ENCODE measurements around the gene NLRC5.
A peak's percentile ranks its signal among the peaks of the same experiment; 100 is the strongest.

The NLRC5 gene

GRCh38 chr16:56950051-56950450 lies 39.3 kb upstream of the NLRC5 start:
- no peak for DNase-seq
- no peak overlapping the region for H3K4me3 Mint-ChIP-seq
- no peak overlapping the region for H3K27ac Mint-ChIP-seq
- peaks cover 20% of the 10 kb centered on the region for H3K4me1 Mint-ChIP-seq
- CTCF ChIA-PET: interaction anchor here (0.6 to 6.9 kb wide), 10 partner anchors 8 to 157 kb away, joined by 3 to 96 read pairs (median 5); partner anchors contain the start of gene SLC12A3
- H3K36me3 Mint-ChIP-seq: peaks cover 9% of the 10 kb centered on the region
- H3K9me3 Mint-ChIP-seq: no peaks in the 10 kb centered on the region
- no peaks in the 10 kb centered on the region for H3K27me3 Mint-ChIP-seq

GRCh38 chr16:56950455-56950854 lies 38.9 kb upstream of the NLRC5 start:
- Mint-ChIP-seq H3K9me3 (no peaks in the 10 kb centered on the region), H3K4me3 (no peak overlapping the region), H3K4me1 (peaks cover 19% of the 10 kb centered on the region), H3K27ac (no peak overlapping the region), H3K36me3 (peaks cover 9% of the 10 kb centered on the region), H3K27me3 (no peaks in the 10 kb centered on the region)
- no peak for DNase-seq
- CTCF ChIA-PET: interaction anchor here (0.8 to 6.9 kb wide), 10 partner anchors 8 to 157 kb away, joined by 3 to 96 read pairs (median 5); partner anchors contain the start of gene SLC12A3

- Mint-ChIP-seq H3K27ac (no peak overlapping the region), H3K36me3 (peaks cover 9% of the 10 kb centered on the region), H3K4me3 (no peak overlapping the region), H3K4me1 (peaks cover 19% of the 10 kb centered on the region), H3K27me3 (no peaks in the 10 kb centered on the region), H3K9me3 (no peaks in the 10 kb centered on the region)
- CTCF ChIA-PET: interaction anchor here (0.6 to 6.9 kb wide), 18 partner anchors 9 to 161 kb away, joined by 3 to 96 read pairs (median 4); partner anchors contain the start of gene SLC12A3
- peak; percentile 75 for DNase-seq
Observed at GRCh38 chr16:56950881-56951771, 38.2 kb upstream of the NLRC5 start.

GRCh38 chr16:56953006-56953405 lies 36.4 kb upstream of the NLRC5 start:
- Mint-ChIP-seq H3K4me3 (no peak overlapping the region), H3K27ac (no peak overlapping the region), H3K9me3 (no peaks in the 10 kb centered on the region), H3K4me1 (peaks cover 15% of the 10 kb centered on the region), H3K36me3 (peaks cover 2% of the 10 kb centered on the region), H3K27me3 (peaks cover 5% of the 10 kb centered on the region)
- CTCF ChIA-PET: interaction anchor here (0.8 to 6.9 kb wide), 5 partner anchors 12 to 160 kb away, joined by 3 to 96 read pairs (median 22); partner anchors contain the start of gene SLC12A3
- no peak for DNase-seq

GRCh38 chr16:56956076-56956475 lies 33.3 kb upstream of the NLRC5 start:
- Mint-ChIP-seq H3K27me3 (peaks cover 31% of the 10 kb centered on the region), H3K27ac (no peak overlapping the region), H3K4me1 (peaks cover 5% of the 10 kb centered on the region), H3K36me3 (no peaks in the 10 kb centered on the region), H3K4me3 (no peak overlapping the region), H3K9me3 (no peaks in the 10 kb centered on the region)
- CTCF ChIA-PET: interaction anchor here (0.8 kb wide), 1 partner anchor 8 kb away, joined by 3 read pairs; no protein-coding TSS in a partner anchor
- DNase-seq: no peak

- no peaks in the 10 kb centered on the region for H3K9me3 Mint-ChIP-seq
- no peaks in the 10 kb centered on the region for H3K36me3 Mint-ChIP-seq
- no peak overlapping the region for H3K27ac Mint-ChIP-seq
- no peak for DNase-seq
- no peak overlapping the region for H3K4me3 Mint-ChIP-seq
- H3K27me3 Mint-ChIP-seq: peaks cover 31% of the 10 kb centered on the region
- CTCF ChIA-PET: no interaction called here
- no peaks in the 10 kb centered on the region for H3K4me1 Mint-ChIP-seq
Observed at GRCh38 chr16:56956756-56957155, 32.6 kb upstream of the NLRC5 start.

GRCh38 chr16:56960681-56961281 lies 28.6 kb upstream of the NLRC5 start:
- H3K4me3 Mint-ChIP-seq: no peak overlapping the region
- CTCF ChIA-PET: interaction anchor here (0.6 to 1.0 kb wide), 3 partner anchors 19 to 57 kb away, joined by 3 read pairs; no protein-coding TSS in a partner anchor
- H3K27ac Mint-ChIP-seq: no peak overlapping the region
- H3K27me3 Mint-ChIP-seq: peaks cover 31% of the 10 kb centered on the region
- peaks cover 16% of the 10 kb centered on the region for H3K4me1 Mint-ChIP-seq
- no peak for DNase-seq
- no peaks in the 10 kb centered on the region for H3K36me3 Mint-ChIP-seq
- no peaks in the 10 kb centered on the region for H3K9me3 Mint-ChIP-seq

- Mint-ChIP-seq H3K9me3 (no peaks in the 10 kb centered on the region), H3K4me3 (no peak overlapping the region), H3K36me3 (no peaks in the 10 kb centered on the region), H3K27ac (no peak overlapping the region), H3K4me1 (peaks cover 22% of the 10 kb centered on the region), H3K27me3 (peaks cover 31% of the 10 kb centered on the region)
- CTCF ChIA-PET: interaction anchor here (0.6 to 1.0 kb wide), 3 partner anchors 20 to 201 kb away, joined by 3 read pairs; no protein-coding TSS in a partner anchor
- no peak for DNase-seq
Observed at GRCh38 chr16:56961386-56961785, 28.0 kb upstream of the NLRC5 start.

- CTCF ChIA-PET: interaction anchor here (0.6 to 1.0 kb wide), 5 partner anchors 20 to 201 kb away, joined by 3 to 4 read pairs (median 3); no protein-coding TSS in a partner anchor
- no peaks in the 10 kb centered on the region for H3K9me3 Mint-ChIP-seq
- H3K27me3 Mint-ChIP-seq: peaks cover 31% of the 10 kb centered on the region
- H3K4me1 Mint-ChIP-seq: peaks cover 23% of the 10 kb centered on the region
- H3K27ac Mint-ChIP-seq: no peak within 1 kb of the TSS
- no peak for DNase-seq
- no peak within 1 kb of the TSS for H3K4me3 Mint-ChIP-seq
- H3K36me3 Mint-ChIP-seq: no peaks in the 10 kb centered on the region
Observed at GRCh38 chr16:56961851-56962281, 27.5 kb upstream of the NLRC5 start, which contains the start of gene CETP. Gene CETP, plus strand, starts transcription at chr16:56961950. Its CDS starts 30 bp downstream, at chr16:56961980.

GRCh38 chr16:56964243-56965148 lies 24.9 kb upstream of the NLRC5 start:
- Mint-ChIP-seq H3K36me3 (no peaks in the 10 kb centered on the region), H3K27me3 (peaks cover 19% of the 10 kb centered on the region), H3K27ac (peak overlapping the region; percentile 31), H3K4me3 (no peak overlapping the region), H3K9me3 (no peaks in the 10 kb centered on the region), H3K4me1 (peaks cover 23% of the 10 kb centered on the region)
- CTCF ChIA-PET: interaction anchor here (0.5 to 3.8 kb wide), 49 partner anchors 9 to 309 kb away, joined by 3 to 69 read pairs (median 4); no protein-coding TSS in a partner anchor
- peak; percentile 97 for DNase-seq

GRCh38 chr16:56965149-56966092 lies 23.9 kb upstream of the NLRC5 start:
- peak overlapping the region; percentile 85 for H3K27ac Mint-ChIP-seq
- peaks cover 17% of the 10 kb centered on the region for H3K27me3 Mint-ChIP-seq
- CTCF ChIA-PET: interaction anchor here (0.5 to 3.8 kb wide), 29 partner anchors 10 to 202 kb away, joined by 3 to 69 read pairs (median 5); no protein-coding TSS in a partner anchor
- H3K36me3 Mint-ChIP-seq: no peaks in the 10 kb centered on the region
- H3K4me1 Mint-ChIP-seq: peaks cover 23% of the 10 kb centered on the region
- no peaks in the 10 kb centered on the region for H3K9me3 Mint-ChIP-seq
- no peak overlapping the region for H3K4me3 Mint-ChIP-seq
- DNase-seq: no peak

GRCh38 chr16:56966093-56966475 lies 23.3 kb upstream of the NLRC5 start:
- Mint-ChIP-seq H3K4me1 (peaks cover 23% of the 10 kb centered on the region), H3K9me3 (no peaks in the 10 kb centered on the region), H3K27ac (peak overlapping the region; percentile 85), H3K4me3 (no peak overlapping the region), H3K27me3 (peaks cover 14% of the 10 kb centered on the region), H3K36me3 (no peaks in the 10 kb centered on the region)
- no peak for DNase-seq
- CTCF ChIA-PET: interaction anchor here (0.6 to 3.8 kb wide), 11 partner anchors 10 to 177 kb away, joined by 3 to 69 read pairs (median 6); no protein-coding TSS in a partner anchor
